ENCODE measurements around the gene NAIP.
"Not testable (repeated sequence)": the region's sequence is repeated elsewhere in the genome, so short reads cannot be mapped to it uniquely, and the experiment has no call there.

NAIP gene

DNA sequence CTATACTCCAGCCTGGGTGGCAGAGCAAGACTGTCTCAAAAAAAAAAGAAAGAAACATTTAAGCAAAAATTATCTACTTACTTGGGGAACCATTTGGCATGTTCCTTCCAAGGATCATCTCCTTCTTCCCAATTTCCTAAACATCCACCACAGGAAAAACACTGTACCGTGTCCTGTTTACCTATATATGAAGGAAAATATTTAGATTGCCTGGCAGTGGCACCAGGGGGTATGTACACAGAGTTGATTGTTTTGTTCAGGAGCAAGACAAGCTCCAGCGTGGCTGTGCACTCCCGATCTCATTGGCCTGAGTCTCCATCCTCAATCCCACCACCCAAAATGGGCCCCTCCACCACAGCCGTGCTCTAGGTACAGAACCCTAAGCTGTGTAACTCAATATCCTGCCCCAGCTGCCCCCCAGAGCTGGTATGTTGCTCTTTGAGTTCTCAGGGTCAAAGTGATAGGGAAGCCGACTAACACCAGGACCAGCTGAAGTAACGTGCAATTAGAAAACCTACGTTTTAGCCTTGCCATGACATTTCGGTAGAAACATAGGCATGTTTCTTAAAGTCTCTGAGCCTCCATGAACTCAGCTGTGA lies 13.8 kb downstream of the NAIP start:
- Histone ChIP-seq H3K4me3 (ENCODE audit: low read length, poor library complexity, severe bottlenecking) (no peak overlapping the region), H3K9ac (ENCODE audit: low read depth, low read length, poor library complexity, severe bottlenecking) (no peak overlapping the region), H3K79me2 (ENCODE audit: insufficient read depth, low read length) (no peaks in the 10 kb centered on the region), H3K27me3 (ENCODE audit: insufficient read depth, low read length, poor library complexity, severe bottlenecking) (no peaks in the 10 kb centered on the region), H3K9me2 (replicated peaks; ENCODE audit: low read depth, low read length) (no peaks in the 10 kb centered on the region), H3K4me1 (ENCODE audit: insufficient read depth, low read length, poor library complexity, severe bottlenecking) (no peaks in the 10 kb centered on the region), H3K4me2 (ENCODE audit: low read depth, low read length, poor library complexity, severe bottlenecking) (no peak overlapping the region), H3K9me3 (ENCODE audit: insufficient read depth, low read depth, low read length) (no peaks in the 10 kb centered on the region), H4K20me1 (ENCODE audit: insufficient read depth, low read length, poor library complexity, severe bottlenecking) (no peaks in the 10 kb centered on the region), H2AFZ (ENCODE audit: low read length) (no peak overlapping the region), H3K36me3 (ENCODE audit: insufficient read depth, low read length) (no peaks in the 10 kb centered on the region), H3F3A (ENCODE audit: low read depth) (no peaks in the 10 kb centered on the region)
- no peak for TF ChIP-seq EZH2phosphoT487 (IDR thresholded peaks at IDR 0.05; ENCODE audit: borderline replicate concordance)
- TF ChIP-seq, protein P1, sequence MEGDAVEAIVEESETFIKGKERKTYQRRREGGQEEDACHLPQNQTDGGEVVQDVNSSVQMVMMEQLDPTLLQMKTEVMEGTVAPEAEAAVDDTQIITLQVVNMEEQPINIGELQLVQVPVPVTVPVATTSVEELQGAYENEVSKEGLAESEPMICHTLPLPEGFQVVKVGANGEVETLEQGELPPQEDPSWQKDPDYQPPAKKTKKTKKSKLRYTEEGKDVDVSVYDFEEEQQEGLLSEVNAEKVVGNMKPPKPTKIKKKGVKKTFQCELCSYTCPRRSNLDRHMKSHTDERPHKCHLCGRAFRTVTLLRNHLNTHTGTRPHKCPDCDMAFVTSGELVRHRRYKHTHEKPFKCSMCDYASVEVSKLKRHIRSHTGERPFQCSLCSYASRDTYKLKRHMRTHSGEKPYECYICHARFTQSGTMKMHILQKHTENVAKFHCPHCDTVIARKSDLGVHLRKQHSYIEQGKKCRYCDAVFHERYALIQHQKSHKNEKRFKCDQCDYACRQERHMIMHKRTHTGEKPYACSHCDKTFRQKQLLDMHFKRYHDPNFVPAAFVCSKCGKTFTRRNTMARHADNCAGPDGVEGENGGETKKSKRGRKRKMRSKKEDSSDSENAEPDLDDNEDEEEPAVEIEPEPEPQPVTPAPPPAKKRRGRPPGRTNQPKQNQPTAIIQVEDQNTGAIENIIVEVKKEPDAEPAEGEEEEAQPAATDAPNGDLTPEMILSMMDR (conservative IDR thresholded peaks at IDR 0.05; ENCODE audit: low read length), result no peak

DNA sequence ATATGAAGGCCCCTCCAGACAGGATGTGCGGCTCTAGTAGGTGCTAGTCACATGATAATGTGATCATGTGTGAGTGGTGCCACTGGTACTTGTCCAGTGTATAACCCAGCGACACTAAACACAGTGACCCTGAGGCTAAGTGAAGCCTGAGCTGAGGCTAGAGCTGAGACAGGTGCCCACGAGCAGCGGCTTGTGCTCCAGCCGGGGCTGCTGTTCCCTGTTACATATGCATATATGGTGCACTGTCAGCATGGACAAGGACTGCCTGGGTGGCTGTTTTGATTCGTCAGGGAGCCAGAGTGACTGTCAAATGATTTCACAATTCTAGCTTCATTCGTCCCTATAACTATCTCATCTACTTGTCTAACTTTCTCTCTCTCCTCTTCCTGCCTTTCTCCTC lies 18.2 kb downstream of the NAIP start:
- H3F3A ChIP-seq (ENCODE audit: low read depth); H2AFZ ChIP-seq (ENCODE audit: low read length); H3K4me3 ChIP-seq (ENCODE audit: low read length, poor library complexity, severe bottlenecking); H3K79me2 ChIP-seq (ENCODE audit: insufficient read depth, low read length); H3K27me3 ChIP-seq (ENCODE audit: insufficient read depth, low read length, poor library complexity, severe bottlenecking); H3K9me3 ChIP-seq (ENCODE audit: insufficient read depth, low read depth, low read length); H3K4me1 ChIP-seq (ENCODE audit: insufficient read depth, low read length, poor library complexity, severe bottlenecking); H3K4me2 ChIP-seq (ENCODE audit: low read depth, low read length, poor library complexity, severe bottlenecking); H4K20me1 ChIP-seq (ENCODE audit: insufficient read depth, low read length, poor library complexity, severe bottlenecking); H3K9me2 ChIP-seq (replicated peaks; ENCODE audit: low read depth, low read length); H3K36me3 ChIP-seq (ENCODE audit: insufficient read depth, low read length); H3K9ac ChIP-seq (ENCODE audit: low read depth, low read length, poor library complexity, severe bottlenecking): not testable (repeated sequence)

DNA sequence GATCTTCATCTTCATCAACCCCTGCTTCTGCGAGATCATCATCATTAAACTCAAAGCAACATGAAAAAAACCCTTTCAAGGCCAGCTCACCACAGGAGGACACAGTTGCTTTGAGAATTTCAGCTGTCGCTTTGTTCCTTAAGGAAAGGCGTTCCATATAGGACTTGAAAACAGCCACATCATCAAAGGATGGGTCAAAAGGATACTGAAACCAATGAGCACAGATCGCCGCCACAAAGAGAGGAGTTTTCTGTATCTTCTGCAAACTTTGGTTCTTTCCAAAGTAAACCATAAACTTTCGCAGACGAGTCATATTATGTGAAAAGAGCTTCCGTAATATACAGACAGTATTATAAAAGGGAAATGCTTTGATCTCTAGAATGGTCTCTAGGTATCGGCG lies 40.3 kb downstream of the NAIP start:
- H3K4me1 ChIP-seq (ENCODE audit: insufficient read depth, low read length, poor library complexity, severe bottlenecking); H3K79me2 ChIP-seq (ENCODE audit: insufficient read depth, low read length); H3K9me2 ChIP-seq (replicated peaks; ENCODE audit: low read depth, low read length); H2AFZ ChIP-seq (ENCODE audit: low read length); H3K4me3 ChIP-seq (ENCODE audit: low read length, poor library complexity, severe bottlenecking); H3K4me2 ChIP-seq (ENCODE audit: low read depth, low read length, poor library complexity, severe bottlenecking); H3K27me3 ChIP-seq (ENCODE audit: insufficient read depth, low read length, poor library complexity, severe bottlenecking); H3F3A ChIP-seq (ENCODE audit: low read depth); H3K9ac ChIP-seq (ENCODE audit: low read depth, low read length, poor library complexity, severe bottlenecking); H3K9me3 ChIP-seq (ENCODE audit: insufficient read depth, low read depth, low read length); H3K36me3 ChIP-seq (ENCODE audit: insufficient read depth, low read length); H4K20me1 ChIP-seq (ENCODE audit: insufficient read depth, low read length, poor library complexity, severe bottlenecking): not testable (repeated sequence)

DNA sequence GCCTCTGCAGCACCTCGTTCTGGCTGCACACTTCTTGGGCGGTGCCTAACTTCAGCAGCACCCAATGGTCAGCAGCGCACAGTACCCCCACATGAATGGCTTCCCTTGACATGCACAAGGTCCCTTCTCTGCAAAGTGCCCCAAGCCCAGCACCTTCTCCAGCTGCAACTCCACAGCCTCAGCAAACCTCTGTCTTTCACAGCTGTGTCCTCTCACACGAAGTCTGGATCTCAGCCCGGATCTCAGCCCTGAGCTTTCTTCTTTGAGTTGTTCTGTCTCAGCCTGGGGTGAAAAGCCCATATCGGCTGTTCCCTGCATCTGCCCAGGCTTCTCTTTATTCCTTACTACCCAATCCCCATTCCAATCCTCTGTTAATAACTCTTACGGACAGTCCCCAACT lies 57.9 kb downstream of the NAIP start:
- not testable (repeated sequence) for H3K4me2 ChIP-seq (ENCODE audit: low read depth, low read length, poor library complexity, severe bottlenecking); H3K4me1 ChIP-seq (ENCODE audit: insufficient read depth, low read length, poor library complexity, severe bottlenecking); H3K4me3 ChIP-seq (ENCODE audit: low read length, poor library complexity, severe bottlenecking); H3F3A ChIP-seq (ENCODE audit: low read depth); H2AFZ ChIP-seq (ENCODE audit: low read length); H3K79me2 ChIP-seq (ENCODE audit: insufficient read depth, low read length); H4K20me1 ChIP-seq (ENCODE audit: insufficient read depth, low read length, poor library complexity, severe bottlenecking); H3K9me2 ChIP-seq (replicated peaks; ENCODE audit: low read depth, low read length); H3K27me3 ChIP-seq (ENCODE audit: insufficient read depth, low read length, poor library complexity, severe bottlenecking); H3K36me3 ChIP-seq (ENCODE audit: insufficient read depth, low read length); H3K9ac ChIP-seq (ENCODE audit: low read depth, low read length, poor library complexity, severe bottlenecking); H3K9me3 ChIP-seq (ENCODE audit: insufficient read depth, low read depth, low read length)

DNA sequence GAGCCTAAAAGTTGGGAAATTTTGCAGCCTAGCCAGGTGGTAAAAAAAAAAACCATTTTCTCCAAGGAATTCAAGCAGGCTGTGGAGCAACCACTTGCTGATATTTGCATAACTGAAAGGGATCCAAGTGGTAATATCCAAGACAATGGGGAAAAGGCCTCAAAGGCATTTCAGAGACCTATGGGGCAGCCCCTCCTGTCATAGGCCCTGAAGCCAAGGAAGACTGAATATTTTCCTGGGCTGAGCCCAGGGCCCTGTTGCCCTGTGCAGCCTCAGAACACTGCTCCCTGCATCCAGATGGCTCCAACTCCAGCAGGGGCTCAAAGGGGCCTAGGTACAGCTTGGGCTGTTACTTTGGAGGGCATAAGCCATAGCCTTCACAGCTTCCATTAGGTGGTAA lies 60.6 kb downstream of the NAIP start:
- not testable (repeated sequence) for H3K79me2 ChIP-seq (ENCODE audit: insufficient read depth, low read length); H3F3A ChIP-seq (ENCODE audit: low read depth); H3K4me1 ChIP-seq (ENCODE audit: insufficient read depth, low read length, poor library complexity, severe bottlenecking); H3K9ac ChIP-seq (ENCODE audit: low read depth, low read length, poor library complexity, severe bottlenecking); H4K20me1 ChIP-seq (ENCODE audit: insufficient read depth, low read length, poor library complexity, severe bottlenecking); H3K27me3 ChIP-seq (ENCODE audit: insufficient read depth, low read length, poor library complexity, severe bottlenecking); H3K4me3 ChIP-seq (ENCODE audit: low read length, poor library complexity, severe bottlenecking); H3K4me2 ChIP-seq (ENCODE audit: low read depth, low read length, poor library complexity, severe bottlenecking); H3K9me3 ChIP-seq (ENCODE audit: insufficient read depth, low read depth, low read length); H3K36me3 ChIP-seq (ENCODE audit: insufficient read depth, low read length); H3K9me2 ChIP-seq (replicated peaks; ENCODE audit: low read depth, low read length); H2AFZ ChIP-seq (ENCODE audit: low read length)

DNA sequence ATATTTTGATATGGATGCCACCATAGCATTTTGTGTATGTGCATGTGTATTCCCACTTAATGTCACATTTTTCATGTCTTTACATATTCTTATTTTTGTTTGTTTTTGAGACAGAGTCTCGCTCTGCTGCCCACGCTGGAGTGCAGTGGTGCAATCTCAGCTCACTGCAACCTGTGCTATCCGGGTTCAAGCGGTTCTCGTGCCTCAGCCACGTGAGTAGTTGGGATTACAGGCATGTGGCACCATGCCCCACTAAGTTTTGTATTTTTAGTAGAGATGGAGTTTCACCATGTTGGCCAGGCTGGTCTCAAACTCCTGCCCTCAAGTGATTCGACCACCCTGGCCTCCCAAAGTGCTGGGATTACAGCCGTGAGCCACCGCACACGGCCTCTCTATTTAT lies 72.1 kb downstream of the NAIP start:
- not testable (repeated sequence) for H3K36me3 ChIP-seq (ENCODE audit: insufficient read depth, low read length); H3K4me2 ChIP-seq (ENCODE audit: low read depth, low read length, poor library complexity, severe bottlenecking); H2AFZ ChIP-seq (ENCODE audit: low read length); H3K4me1 ChIP-seq (ENCODE audit: insufficient read depth, low read length, poor library complexity, severe bottlenecking); H3K79me2 ChIP-seq (ENCODE audit: insufficient read depth, low read length); H3K9ac ChIP-seq (ENCODE audit: low read depth, low read length, poor library complexity, severe bottlenecking); H3K4me3 ChIP-seq (ENCODE audit: low read length, poor library complexity, severe bottlenecking); H3K9me3 ChIP-seq (ENCODE audit: insufficient read depth, low read depth, low read length); H3K27me3 ChIP-seq (ENCODE audit: insufficient read depth, low read length, poor library complexity, severe bottlenecking); H4K20me1 ChIP-seq (ENCODE audit: insufficient read depth, low read length, poor library complexity, severe bottlenecking); H3F3A ChIP-seq (ENCODE audit: low read depth); H3K9me2 ChIP-seq (replicated peaks; ENCODE audit: low read depth, low read length)

DNA sequence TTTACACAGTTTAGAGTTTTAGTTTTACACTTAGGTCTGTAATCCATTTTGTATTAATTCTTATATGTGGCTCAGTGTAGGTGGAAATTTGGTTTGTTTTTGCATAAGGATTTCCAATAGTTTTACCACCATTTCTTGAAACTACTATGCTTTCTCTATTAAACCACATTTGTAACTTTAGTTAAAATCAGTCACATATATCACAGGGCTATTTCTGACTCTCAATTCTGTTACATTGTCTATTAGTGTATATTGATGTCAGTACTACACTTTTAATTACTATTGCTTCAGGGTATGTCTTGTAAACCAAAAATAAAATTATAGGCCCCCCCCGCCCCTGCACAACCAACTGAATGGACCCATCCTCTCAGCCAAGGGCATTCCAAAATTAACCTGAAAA lies 92.6 kb downstream of the NAIP start:
- H4K20me1 ChIP-seq (ENCODE audit: insufficient read depth, low read length, poor library complexity, severe bottlenecking); H3K9me2 ChIP-seq (replicated peaks; ENCODE audit: low read depth, low read length); H2AFZ ChIP-seq (ENCODE audit: low read length); H3K27me3 ChIP-seq (ENCODE audit: insufficient read depth, low read length, poor library complexity, severe bottlenecking); H3K36me3 ChIP-seq (ENCODE audit: insufficient read depth, low read length); H3K4me3 ChIP-seq (ENCODE audit: low read length, poor library complexity, severe bottlenecking); H3K79me2 ChIP-seq (ENCODE audit: insufficient read depth, low read length); H3F3A ChIP-seq (ENCODE audit: low read depth); H3K4me2 ChIP-seq (ENCODE audit: low read depth, low read length, poor library complexity, severe bottlenecking); H3K9ac ChIP-seq (ENCODE audit: low read depth, low read length, poor library complexity, severe bottlenecking); H3K4me1 ChIP-seq (ENCODE audit: insufficient read depth, low read length, poor library complexity, severe bottlenecking); H3K9me3 ChIP-seq (ENCODE audit: insufficient read depth, low read depth, low read length): not testable (repeated sequence)

Measured in Loucy (cell line).